GM21515 (cell line): ENCODE data around the gene DHX16.

Experiments
- ATAC-seq: cut with Tn5 transposase; IDR thresholded peaks from one replicate; pipeline ENCODE4 v1.9.1; 2021; ENCODE audit not compliant: unreplicated experiment

DHX16 gene

DNA sequence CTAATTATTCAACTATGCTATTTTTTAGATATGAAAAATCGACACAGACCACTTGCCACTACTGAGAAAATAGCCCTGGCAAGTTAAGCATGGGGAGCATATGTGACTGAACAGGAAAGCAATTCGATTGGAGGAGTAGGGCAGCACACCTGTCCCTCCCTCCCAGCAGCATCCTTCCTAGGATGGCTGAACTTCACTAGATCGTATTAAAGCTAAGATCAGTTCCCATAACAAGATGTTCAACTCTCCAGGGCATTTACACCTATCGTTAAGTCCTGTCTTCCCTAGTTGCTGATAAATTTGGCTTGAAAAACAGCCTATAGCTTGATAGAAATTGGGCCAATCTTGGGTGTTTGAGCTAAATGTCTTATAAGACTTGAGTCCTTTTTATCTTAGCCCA is 62.7 kb downstream of the DHX16 start:
- ATAC-seq = no peak

DNA sequence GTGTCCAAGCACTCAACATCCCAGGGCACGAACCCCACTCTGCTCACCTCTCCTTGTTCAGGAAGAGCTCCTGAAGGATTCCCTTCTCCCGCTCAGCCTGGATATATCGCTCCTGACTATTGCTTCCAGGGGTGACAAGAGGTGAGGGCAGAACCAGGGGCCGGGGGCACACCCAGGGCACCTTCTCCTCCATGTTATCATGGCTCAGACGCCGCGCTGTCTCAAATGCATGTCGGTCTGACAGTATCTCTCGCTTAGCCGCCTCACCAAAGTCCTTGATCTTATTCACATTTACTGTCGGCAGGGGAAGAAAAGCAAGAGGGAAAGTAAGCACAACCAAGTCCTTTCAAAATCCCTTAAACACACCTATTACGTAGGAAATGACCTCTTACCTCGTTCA is 68.8 kb downstream of the DHX16 start:
- ATAC-seq = no peak
